ENCODE measurements around the gene GSG1L.
A peak's percentile ranks its signal among the peaks of the same experiment; 100 is the strongest.

GSG1L gene

GRCh38 chr16:27932542-27933135, 130.9 kb downstream of the GSG1L start:
- no peak for DNase-seq

- no peak for DNase-seq
Measured at GRCh38 chr16:27929818-27930217, 133.7 kb downstream of the GSG1L start.

GRCh38 chr16:27928542-27928941, 135.0 kb downstream of the GSG1L start:
- DNase-seq: peak; percentile 22

- DNase-seq: no peak
Measured at GRCh38 chr16:27927266-27927901, 136.1 kb downstream of the GSG1L start.

- peak; percentile 85 for DNase-seq
Measured at GRCh38 chr16:27925612-27926011, 137.9 kb downstream of the GSG1L start.

GRCh38 chr16:27924411-27925118, 138.9 kb downstream of the GSG1L start:
- no peak for DNase-seq

- DNase-seq: no peak
Measured at GRCh38 chr16:27923751-27924150, 139.8 kb downstream of the GSG1L start.

- no peak for DNase-seq
Measured at GRCh38 chr16:27922433-27922832, 141.1 kb downstream of the GSG1L start.

- no peak for DNase-seq
Measured at GRCh38 chr16:27921134-27921533, 142.4 kb downstream of the GSG1L start.

GRCh38 chr16:27920391-27920891, 143.1 kb downstream of the GSG1L start:
- DNase-seq: peak; percentile 98

- DNase-seq: no peak
Measured at GRCh38 chr16:27918755-27919154, 144.8 kb downstream of the GSG1L start.

GRCh38 chr16:27917949-27918348, 145.6 kb downstream of the GSG1L start:
- DNase-seq: no peak

GRCh38 chr16:27911486-27911885, 152.0 kb downstream of the GSG1L start:
- DNase-seq: no peak

- DNase-seq: no peak
Measured at GRCh38 chr16:27907457-27907972, 156.0 kb downstream of the GSG1L start.

- no peak for DNase-seq
Measured at GRCh38 chr16:27906883-27907282, 156.6 kb downstream of the GSG1L start.

GRCh38 chr16:27903046-27903655, 160.4 kb downstream of the GSG1L start:
- DNase-seq: no peak

- no peak for DNase-seq
Measured at GRCh38 chr16:27902551-27902950, 161.0 kb downstream of the GSG1L start.

- no peak for DNase-seq
Measured at GRCh38 chr16:27901956-27902355, 161.6 kb downstream of the GSG1L start.

GRCh38 chr16:27899736-27900135, 163.8 kb downstream of the GSG1L start:
- DNase-seq: no peak

- peak; percentile 63 for DNase-seq
Measured at GRCh38 chr16:27894386-27894785, 169.1 kb downstream of the GSG1L start.

- DNase-seq: no peak
Measured at GRCh38 chr16:27892879-27893278, 170.6 kb downstream of the GSG1L start.

- no peak for DNase-seq
Measured at GRCh38 chr16:27890866-27891265, 172.6 kb downstream of the GSG1L start.

GRCh38 chr16:27890006-27890405, 173.5 kb downstream of the GSG1L start:
- no peak for DNase-seq

Data from NCI-H2171 treated with DMSO at 0.1 percent for 48 hours (cell line).